H1 (cell line): ENCODE results near the gene MSL1. TPM values are rescaled to one million over a fixed set of nuclear protein-coding genes. Genes with fewer than 3 reads are reported as not detected.
A peak's percentile ranks its signal among the peaks of the same experiment; 100 is the strongest.

ENCODE experiments used
- CTCF ChIA-PET: fragments of 300-600 bp; sonication (Branson Sonifier 250); formaldehyde crosslinking; loops from one replicate; lab custom pipeline; 2021; ENCODE audit not compliant: partially characterized antibody; lab: Charles Lee
- POLR2A ChIA-PET: fragments of 300-600 bp; sonication (Branson Sonifier 250); formaldehyde crosslinking; loops from one replicate; lab custom pipeline; 2021; ENCODE audit warnings: inconsistent platforms; ENCODE audit not compliant: partially characterized antibody; lab: Charles Lee
- DNase-seq, 2 experiments: peaks; one replicate each; pipeline versions ENCODE4 v3.0.0 to v3.0.0-alpha.2; 2010 to 2022; ENCODE audit warnings: low spot score in 2 of 2, low read depth in 1 of 2, mixed read lengths in 1 of 2
- FAIRE-seq: peaks from 2 replicates; lab custom pipeline; 2011; peaks lifted over from hg19 to GRCh38; lab: Jason Lieb, UNC
- H2AFZ ChIP-seq: 2 replicates; pipeline ENCODE4 v1.8.1; 2012; ENCODE audit warnings: low read length, inconsistent platforms
- H2AK5ac ChIP-seq: 2 replicates; pipeline ENCODE4 v1.6.1; 2013; ENCODE audit warnings: low read depth, low read length
- H2BK120ac ChIP-seq: replicated peaks from 2 replicates; pipeline ENCODE3; 2013; ENCODE audit warnings: low read depth, low read length, inconsistent platforms
- H2BK12ac ChIP-seq: 2 replicates; pipeline ENCODE4 v1.6.1; 2013; ENCODE audit warnings: low read depth, low read length
- H2BK15ac ChIP-seq: 2 replicates; pipeline ENCODE4 v1.6.1; 2013; ENCODE audit warnings: low read length
- H2BK20ac ChIP-seq: 2 replicates; pipeline ENCODE4 v1.6.1; 2013; ENCODE audit warnings: low read length
- H2BK5ac ChIP-seq: 2 replicates; pipeline ENCODE4 v1.6.1; 2013; ENCODE audit warnings: low read depth, low read length
- H3K14ac ChIP-seq: 2 replicates; pipeline ENCODE4 v1.6.1; 2013; ENCODE audit warnings: inconsistent platforms; ENCODE audit not compliant: insufficient read length
- H3K18ac ChIP-seq: 2 replicates; pipeline ENCODE4 v1.6.1; 2013; ENCODE audit warnings: low read length; ENCODE audit errors: extremely low read depth
- H3K23ac ChIP-seq: 2 replicates; pipeline ENCODE4 v1.6.1; 2013; ENCODE audit warnings: inconsistent platforms; ENCODE audit not compliant: insufficient read length
- H3K23me2 ChIP-seq: 2 replicates; pipeline ENCODE4 v1.6.1; 2013; ENCODE audit warnings: low read depth, low read length
- H3K27ac ChIP-seq: 2 replicates; pipeline ENCODE4 v1.6.1; 2011; ENCODE audit warnings: low read depth, low read length, inconsistent platforms
- H3K27me3 ChIP-seq, 4 experiments: replicated peaks in 1 of 4; 1 replicate in 1 of 4; 2 replicates in 3 of 4; pipeline versions ENCODE4 v1.6.1 to v1.8.1; 2011 to 2013; ENCODE audit warnings: low read length in 3 of 4, mild to moderate bottlenecking in 3 of 4, inconsistent platforms in 2 of 4, mixed read lengths in 2 of 4, moderate library complexity in 1 of 4; ENCODE audit not compliant: control insufficient read depth in 3 of 4, insufficient read depth in 3 of 4; ENCODE audit errors: extremely low read depth in 1 of 4
- H3K36me3 ChIP-seq, 4 experiments: 2 replicates each; pipeline versions ENCODE4 v1.6.1 to v1.8.1; 2011 to 2013; ENCODE audit warnings: mild to moderate bottlenecking in 4 of 4, low read length in 3 of 4, moderate library complexity in 2 of 4, control low read depth in 1 of 4, inconsistent platforms in 1 of 4; ENCODE audit not compliant: insufficient read depth in 4 of 4, control insufficient read depth in 2 of 4
- H3K4ac ChIP-seq: replicated peaks from 2 replicates; pipeline ENCODE3; 2013; ENCODE audit warnings: low read length, low read depth, mixed read lengths, inconsistent platforms; ENCODE audit not compliant: insufficient read length
- H3K4me1 ChIP-seq, 4 experiments: replicated peaks in 1 of 4; 1 replicate in 1 of 4; 2 replicates in 3 of 4; pipeline versions ENCODE4 v1.6.1 to v1.8.1; 2011 to 2013; ENCODE audit warnings: low read length in 3 of 4, inconsistent platforms in 2 of 4, mixed read lengths in 1 of 4; ENCODE audit not compliant: insufficient read depth in 4 of 4, control insufficient read depth in 3 of 4
- H3K4me2 ChIP-seq, 2 experiments: 2 replicates each; pipeline versions ENCODE4 v1.6.1 to v1.8.1; 2011 to 2013; ENCODE audit warnings: low read depth in 2 of 2, low read length in 2 of 2, control low read depth in 1 of 2, inconsistent platforms in 1 of 2, mild to moderate bottlenecking in 1 of 2; ENCODE audit not compliant: insufficient read depth in 1 of 2
- H3K4me3 ChIP-seq, 4 experiments: fragments of 200-600, 300-600 bp in 1 of 4; sonication (generic), shearing (Covaris generic), sonication (Bioruptor Twin) in 1 of 4; 2 replicates each; pipeline versions ENCODE4 v1.5.1 to v1.8.1; 2011 to 2016; ENCODE audit warnings: low read length in 4 of 4, low read depth in 3 of 4, control low read depth in 2 of 4, inconsistent platforms in 2 of 4, mild to moderate bottlenecking in 2 of 4, mixed read lengths in 1 of 4, moderate library complexity in 1 of 4; ENCODE audit not compliant: insufficient read depth in 2 of 4; ENCODE audit errors: extremely low read depth in 1 of 4
- H3K56ac ChIP-seq: replicated peaks from 2 replicates; pipeline ENCODE3; 2013; ENCODE audit warnings: low read depth, mild to moderate bottlenecking, mixed read lengths, low read length, inconsistent platforms; ENCODE audit not compliant: insufficient read length
- H3K79me1 ChIP-seq: 2 replicates; pipeline ENCODE4 v1.6.1; 2013; ENCODE audit warnings: low read depth, low read length, control low read depth
- H3K79me2 ChIP-seq, 2 experiments: 2 replicates each; pipeline versions ENCODE4 v1.6.1 to v1.8.1; 2012 to 2013; ENCODE audit warnings: low read length in 2 of 2, mild to moderate bottlenecking in 2 of 2, inconsistent platforms in 1 of 2; ENCODE audit not compliant: insufficient read depth in 2 of 2, control insufficient read depth in 1 of 2
- H3K9ac ChIP-seq, 4 experiments: replicated peaks in 1 of 4; 1 replicate in 1 of 4; 2 replicates in 3 of 4; pipeline versions ENCODE4 v1.6.1 to v1.8.1; 2011 to 2013; ENCODE audit warnings: low read depth in 3 of 4, low read length in 3 of 4, control low read depth in 2 of 4, mild to moderate bottlenecking in 2 of 4, moderate library complexity in 2 of 4, inconsistent platforms in 1 of 4; ENCODE audit errors: extremely low read depth in 1 of 4
- H3K9me3 ChIP-seq, 2 experiments: 2 replicates each; pipeline versions ENCODE4 v1.6.1 to v1.8.1; 2012 to 2013; ENCODE audit warnings: mild to moderate bottlenecking in 2 of 2, moderate library complexity in 2 of 2, control low read depth in 1 of 2, inconsistent platforms in 1 of 2, low read depth in 1 of 2, low read length in 1 of 2, mixed read lengths in 1 of 2; ENCODE audit not compliant: insufficient read depth in 2 of 2
- H4K20me1 ChIP-seq, 2 experiments: replicated peaks in 1 of 2; 2 replicates each; pipeline versions ENCODE3 to v1.8.1; 2011 to 2013; ENCODE audit warnings: inconsistent platforms in 2 of 2, low read length in 2 of 2, mild to moderate bottlenecking in 1 of 2; ENCODE audit not compliant: insufficient read depth in 2 of 2, control insufficient read depth in 1 of 2
- H4K5ac ChIP-seq: 2 replicates; pipeline ENCODE4 v1.6.1; 2013; ENCODE audit warnings: low read length, low read depth, mixed read lengths, inconsistent platforms; ENCODE audit not compliant: insufficient read length
- H4K8ac ChIP-seq: 2 replicates; pipeline ENCODE4 v1.8.0; 2013; ENCODE audit warnings: mild to moderate bottlenecking, moderate library complexity, low read length, inconsistent platforms; ENCODE audit not compliant: insufficient read depth; ENCODE audit errors: extremely low read depth
- H4K91ac ChIP-seq: replicated peaks from 2 replicates; pipeline ENCODE3; 2013; ENCODE audit warnings: low read length, mixed read lengths, inconsistent platforms; ENCODE audit not compliant: insufficient read length
- ATF2 ChIP-seq: IDR thresholded peaks from 2 replicates; pipeline ENCODE4 v1.6.1; 2012; ENCODE audit warnings: low read length, inconsistent platforms
- ATF3 ChIP-seq: IDR thresholded peaks from 2 replicates; pipeline ENCODE4 v1.6.1; 2011; ENCODE audit warnings: low read depth, mild to moderate bottlenecking, low read length; ENCODE audit not compliant: insufficient read depth
- BACH1 ChIP-seq: IDR thresholded peaks from 2 replicates; pipeline ENCODE4 v1.6.1; 2012; ENCODE audit warnings: low read length, improper control_type of control experiment
- BRCA1 ChIP-seq: IDR thresholded peaks from 2 replicates; pipeline ENCODE4 v1.6.1; 2012; ENCODE audit warnings: low read depth, low read length, improper control_type of control experiment
- FOSL1 ChIP-seq: IDR thresholded peaks from 2 replicates; pipeline ENCODE4 v1.6.1; 2011; ENCODE audit warnings: mild to moderate bottlenecking, low read depth, low read length, moderate library complexity; ENCODE audit not compliant: insufficient read depth
- GTF2F1 ChIP-seq: IDR thresholded peaks from 2 replicates; pipeline ENCODE4 v1.6.1; 2012; ENCODE audit warnings: low read depth, low read length, improper control_type of control experiment, borderline replicate concordance
- HDAC2 ChIP-seq, 2 experiments: fragments of 300-600 bp in 1 of 2; sonication (generic) in 1 of 2; IDR thresholded peaks; 2 replicates each; pipeline ENCODE4 v1.6.1; 2011 to 2012; ENCODE audit warnings: low read depth in 2 of 2, low read length in 2 of 2, mild to moderate bottlenecking in 2 of 2, moderate library complexity in 2 of 2, borderline replicate concordance in 1 of 2, inconsistent platforms in 1 of 2
- KDM1A ChIP-seq: fragments of 200-600, 300-600 bp; sonication (generic); IDR thresholded peaks from 2 replicates; pipeline ENCODE4 v1.7.1; 2016; ENCODE audit warnings: mild to moderate bottlenecking, low read length, borderline replicate concordance
- PHF8 ChIP-seq: fragments of 200-600 bp; sonication (generic); conservative IDR thresholded peaks from 2 replicates; pipeline ENCODE4 v1.7.1; 2012; ENCODE audit warnings: low read depth, mild to moderate bottlenecking, inconsistent platforms, low read length, moderate library complexity
- SP1 ChIP-seq: IDR thresholded peaks from 2 replicates; pipeline ENCODE4 v1.6.1; 2011; ENCODE audit warnings: low read depth, low read length
- WGBS, 2 experiments: shearing (Covaris generic) in 1 of 2; methylation state at CpG; one replicate each; pipeline versions ENCODE4 v1.1.6 to v1.1.7; 2013 to 2015; ENCODE audit warnings: low lambda C conversion rate in 2 of 2, mixed read lengths in 2 of 2, inconsistent platforms in 1 of 2, low coverage in 1 of 2, missing lambda C conversion rate in 1 of 2; ENCODE audit not compliant: insufficient replicate concordance in 2 of 2, insufficient coverage in 1 of 2, insufficient read length in 1 of 2; ENCODE audit errors: extremely low coverage in 1 of 2, missing lambda C conversion rate in 1 of 2; 5-methylcytosine and 5-hydroxymethylcytosine counted together
- polyA plus RNA-seq, 7 experiments: library from polyadenylated mRNA; depleted of rRNA in 3 of 7; stranded (reverse) in 5 of 7; unstranded in 2 of 7; fragments of >200 nt in 5 of 7; fragments of 200-250 nt in 2 of 7; gene quantifications; 1 replicate in 5 of 7; 2 replicates in 1 of 7; 4 replicates in 1 of 7; pipeline versions ENCODE4 v1.2.1 to v1.2.3, GENCODE V29; 2011 to 2013; ENCODE audit warnings: missing spikeins in 2 of 7, mixed read lengths in 2 of 7
- total RNA-seq: library from RNA; stranded (reverse); fragmentation: NEBNext Ultra II Directional; extraction: Animal tissue kit (Norgen Biotek cat#: 25700); gene quantifications from 2 replicates; pipeline ENCODE4 v1.2.1, GENCODE V29; 2021

MSL1 gene
- total and polyA plus RNA-seq, 2 of the 8 experiments (the other 6 are each of a cell fraction or from before 2014, with no cell fraction given): 24.1 to 66.5 TPM

GRCh38 chr17:40074175-40074512, 47.6 kb upstream of the MSL1 start:
- Histone ChIP-seq H2BK15ac (0 out of 2 replicates have a peak overlapping the region, but pooled peaks have one; percentile 97), H3K4me3 (no peak overlapping the region), H4K8ac (no peak overlapping the region; the same call in 1 of the 2 replicates), H3K4ac (no peak overlapping the region), H3K56ac (no peak overlapping the region), H4K5ac (no peak overlapping the region), H2AFZ (no peak overlapping the region), H2AK5ac (peak overlapping the region; percentile 32; the same call in 1 of the 2 replicates), H3K18ac (peak overlapping the region; percentile 40; the same call in 1 of the 2 replicates), H3K27ac (no peak overlapping the region), H3K4me1 (peaks cover 21 to 43% (median 39%) of the 10 kb centered on the region in 4 experiments), H3K27me3 (no peaks in the 10 kb centered on the region), H3K79me1 (peaks cover 3% of the 10 kb centered on the region; the same call in 1 of the 2 replicates), H2BK12ac (0 out of 2 replicates have a peak overlapping the region, but pooled peaks have one; percentile 94), H4K91ac (peak overlapping the region; percentile 58), H3K9me3 (no peaks in the 10 kb centered on the region), H2BK20ac (no peak overlapping the region), H3K9ac (no peak overlapping the region), H3K79me2 (no peaks in the 10 kb centered on the region), H2BK5ac (peak overlapping the region; percentile 82; the same call in 1 of the 2 replicates), H3K36me3 (no peaks in the 10 kb centered on the region), H3K14ac (no peak overlapping the region), H4K20me1 (no peaks in the 10 kb centered on the region), H3K23ac (no peak overlapping the region), H3K23me2 (peaks cover 2% of the 10 kb centered on the region), H3K4me2 (no peak overlapping the region; a peak in 1 of 4 replicates), H2BK120ac (no peak overlapping the region)
- ChIA-PET CTCF (interaction anchor here (1.2 to 38.4 kb wide), 14 partner anchors 11 to 116 kb away, joined by 3 to 876 read pairs (median 31); partner anchors contain the start of genes CSF3, MED24, NR1D1 and THRA), POLR2A (interaction anchor here (0.9 to 6.7 kb wide), 10 partner anchors 10 to 61 kb away, joined by 3 to 64 read pairs (median 4); partner anchors contain the start of genes MED24, NR1D1 and THRA)
- FAIRE-seq (no peak), DNase-seq (no peak)
- WGBS, 2 experiments: 98% methylated on average over 5 of the region's 8 CpGs; no CpG with 5 or more reads in 1 of the 2 experiments
- TF ChIP-seq HDAC2 (IDR thresholded peaks at IDR 0.05; ENCODE audit: borderline replicate concordance in 1 of 2, low read depth in 2 of 2, low read length in 2 of 2): no peak
- no peak for TF ChIP-seq GTF2F1
- no peak for TF ChIP-seq BACH1
- TF ChIP-seq ATF3: no peak
- no peak for TF ChIP-seq SP1
- TF ChIP-seq BRCA1: no peak
- TF ChIP-seq KDM1A: no peak
- TF ChIP-seq FOSL1: no peak
- TF ChIP-seq PHF8: no peak
- TF ChIP-seq ATF2: no peak
